SK-N-MC (cell line): ENCODE data around the gene CCNG2.

Source experiments
- DNase-seq: peaks from one replicate; pipeline ENCODE4 v3.0.0-alpha.2; 2011; ENCODE audit warnings: low read depth, low spot score
- H3K27ac ChIP-seq: fragments of 200-600 bp; sonication (generic); 2 replicates; pipeline ENCODE4 v1.5.1; 2016; ENCODE audit warnings: mixed run types
- H3K36me3 ChIP-seq: fragments of 200-600 bp; sonication (generic); 2 replicates; pipeline ENCODE4 v1.6.1; 2017; ENCODE audit warnings: antibody characterized with exemption, low read length, mixed read lengths; ENCODE audit not compliant: insufficient read depth
- H3K4me3 ChIP-seq: fragments of 200-600 bp; sonication (generic); 2 replicates; pipeline ENCODE4 v1.5.1; 2016
- H3K9ac ChIP-seq: fragments of 200-600 bp; sonication (generic); 2 replicates; pipeline ENCODE4 v1.8.0; 2017; ENCODE audit warnings: mixed run types, mixed read lengths; ENCODE audit not compliant: insufficient read length
- H3K9me3 ChIP-seq: fragments of 200-600 bp; sonication (generic); 2 replicates; pipeline ENCODE4 v1.6.1; 2017; ENCODE audit warnings: low read depth, mild to moderate bottlenecking, antibody characterized with exemption, low read length, moderate library complexity, mixed read lengths
- EZH2 ChIP-seq: fragments of 200-600 bp; sonication (generic); IDR thresholded peaks from one replicate; pipeline ENCODE4 v1.6.1; 2017; ENCODE audit warnings: antibody characterized with exemption
- FOXP2 ChIP-seq: optimal IDR thresholded peaks from 2 replicates; pipeline ENCODE3; 2011; ENCODE audit warnings: mild to moderate bottlenecking, moderate library complexity; ENCODE audit not compliant: insufficient read depth; ENCODE audit errors: extremely low read length, control extremely low read depth
- POLR2AphosphoS5 ChIP-seq: IDR thresholded peaks from 2 replicates; pipeline ENCODE4 v1.6.1; 2012; ENCODE audit warnings: mild to moderate bottlenecking, low read depth, low read length, borderline replicate concordance

Gene CCNG2

DNA sequence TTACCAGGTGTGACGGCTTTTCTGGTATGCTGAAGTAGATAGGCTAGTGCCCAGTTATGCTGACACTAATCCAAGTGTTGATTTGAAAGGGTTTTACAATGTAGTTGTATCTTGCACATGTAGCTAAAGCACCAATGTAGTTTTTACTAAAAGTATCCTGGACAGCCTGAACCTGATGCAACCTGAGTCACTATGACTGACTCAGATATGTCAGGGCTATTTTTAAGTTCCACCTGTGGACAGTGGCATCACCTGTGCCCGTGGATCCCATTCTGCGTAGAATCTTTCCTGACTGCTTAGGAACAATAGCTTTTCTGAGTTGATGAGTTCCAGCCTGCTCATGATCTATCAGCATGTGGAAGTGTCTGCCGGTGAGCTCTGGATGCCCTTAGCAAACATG lies 58.1 kb downstream of the CCNG2 start:
- Histone ChIP-seq H3K9ac (no peak overlapping the region), H3K4me3 (no peak overlapping the region), H3K9me3 (no peaks in the 10 kb centered on the region), H3K27ac (no peak overlapping the region), H3K36me3 (no peaks in the 10 kb centered on the region)
- TF ChIP-seq FOXP2: no peak
- no peak for TF ChIP-seq EZH2
- DNase-seq: no peak

DNA sequence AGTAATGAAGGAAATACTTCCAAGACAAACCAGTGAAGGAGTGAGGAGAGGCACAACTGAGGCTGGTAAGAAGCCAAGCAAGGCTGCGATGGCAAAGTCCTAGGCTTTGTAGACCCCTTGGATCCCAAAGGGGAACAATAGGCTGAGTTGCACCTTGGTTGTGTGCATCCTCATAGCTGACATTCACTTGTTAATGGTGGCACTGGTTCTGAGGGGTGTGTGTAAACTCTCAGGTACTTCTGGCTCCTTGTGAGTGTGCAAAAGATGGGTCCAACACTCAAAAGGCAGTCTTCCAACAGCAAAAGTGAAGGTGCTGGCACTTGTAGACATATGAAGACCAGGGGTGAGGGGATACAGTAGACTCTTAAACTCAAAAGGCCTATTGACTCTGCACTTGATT lies 60.5 kb downstream of the CCNG2 start:
- H3K9me3 ChIP-seq: no peaks in the 10 kb centered on the region
- no peak overlapping the region for H3K9ac ChIP-seq
- no peak overlapping the region for H3K27ac ChIP-seq
- H3K4me3 ChIP-seq: no peak overlapping the region
- H3K36me3 ChIP-seq: no peaks in the 10 kb centered on the region
- no peak for TF ChIP-seq FOXP2
- no peak for TF ChIP-seq POLR2AphosphoS5
- TF ChIP-seq EZH2: no peak
- no peak for DNase-seq

DNA sequence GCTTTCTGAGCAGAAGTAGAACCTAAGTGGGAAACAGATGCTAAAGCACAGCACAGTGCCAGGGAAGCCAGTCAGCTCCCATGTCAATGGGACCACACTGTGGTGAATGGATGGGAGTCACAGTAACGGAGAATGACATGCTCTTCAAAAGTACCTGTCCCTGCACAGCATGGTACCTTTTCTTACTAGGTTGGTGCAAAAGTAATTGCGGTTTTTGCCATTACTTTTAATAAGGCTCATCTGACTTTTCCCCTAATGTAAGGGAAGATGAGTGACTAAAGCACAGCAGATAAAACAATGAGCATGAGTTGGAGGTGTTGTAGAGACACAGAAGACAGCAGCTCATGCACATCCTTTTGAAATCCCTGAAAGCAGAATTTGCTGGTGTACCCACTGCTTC lies 62.3 kb downstream of the CCNG2 start:
- H3K4me3 ChIP-seq: no peak overlapping the region
- no peak for TF ChIP-seq EZH2
- no peak for TF ChIP-seq POLR2AphosphoS5
- TF ChIP-seq FOXP2: no peak
- no peak for DNase-seq
- H3K36me3 ChIP-seq: no peaks in the 10 kb centered on the region
- no peaks in the 10 kb centered on the region for H3K9me3 ChIP-seq
- H3K27ac ChIP-seq: no peak overlapping the region
- H3K9ac ChIP-seq: no peak overlapping the region
